Inferior parietal cortex (tissue), 1 donor: ENCODE data around the gene UMAD1.

Experiments used
- DNase-seq: peaks from one replicate; pipeline ENCODE4 v3.0.0-alpha.2; 2016; ENCODE audit errors: extremely low spot score

Gene UMAD1

GRCh38 chr7:7829667-7830066, 189.1 kb downstream of the UMAD1 start:
- DNase-seq, result no peak

- DNase-seq, result no peak
Measured at GRCh38 chr7:7830122-7830878, 189.7 kb downstream of the UMAD1 start.

- no peak for DNase-seq
Measured at GRCh38 chr7:7832518-7832917, 192.0 kb downstream of the UMAD1 start.

- DNase-seq, result no peak
Measured at GRCh38 chr7:7834761-7835160, 194.2 kb downstream of the UMAD1 start.

- DNase-seq, result no peak
Measured at GRCh38 chr7:7841027-7841426, 200.5 kb downstream of the UMAD1 start.

- no peak for DNase-seq
Measured at GRCh38 chr7:7843240-7843639, 202.7 kb downstream of the UMAD1 start.

- DNase-seq, result no peak
Measured at GRCh38 chr7:7843972-7844371, 203.4 kb downstream of the UMAD1 start.

GRCh38 chr7:7848246-7848645, 207.7 kb downstream of the UMAD1 start:
- DNase-seq, result no peak

- DNase-seq, result no peak
Measured at GRCh38 chr7:7848892-7849291, 208.3 kb downstream of the UMAD1 start.

- DNase-seq, result no peak
Measured at GRCh38 chr7:7850150-7850549, 209.6 kb downstream of the UMAD1 start.

GRCh38 chr7:7851381-7851780, 210.8 kb downstream of the UMAD1 start:
- DNase-seq, result no peak

GRCh38 chr7:7851991-7852390, 211.4 kb downstream of the UMAD1 start:
- DNase-seq, result no peak

- DNase-seq, result no peak
Measured at GRCh38 chr7:7857143-7857583, 216.6 kb downstream of the UMAD1 start.

- no peak for DNase-seq
Measured at GRCh38 chr7:7858559-7858958, 218.0 kb downstream of the UMAD1 start.

- no peak for DNase-seq
Measured at GRCh38 chr7:7859411-7859810, 218.9 kb downstream of the UMAD1 start.

GRCh38 chr7:7861211-7861633, 220.7 kb downstream of the UMAD1 start:
- DNase-seq, result no peak

- DNase-seq, result no peak
Measured at GRCh38 chr7:7862393-7862792, 221.8 kb downstream of the UMAD1 start.

- DNase-seq, result peak; percentile 35
Measured at GRCh38 chr7:7867846-7868571, 227.5 kb downstream of the UMAD1 start.

- DNase-seq, result no peak
Measured at GRCh38 chr7:7868572-7868899, 228.0 kb downstream of the UMAD1 start.

- no peak for DNase-seq
Measured at GRCh38 chr7:7869036-7869435, 228.5 kb downstream of the UMAD1 start.

- DNase-seq, result no peak
Measured at GRCh38 chr7:7869651-7870050, 229.1 kb downstream of the UMAD1 start.

- DNase-seq, result no peak
Measured at GRCh38 chr7:7870555-7870954, 230.0 kb downstream of the UMAD1 start.

- DNase-seq, result no peak
Measured at GRCh38 chr7:7876419-7876818, 235.9 kb downstream of the UMAD1 start.
